GM18498 (cell line): ENCODE results near the gene RPS25.
"Not testable (repeated sequence)": the region's sequence is repeated elsewhere in the genome, so short reads cannot be mapped to it uniquely, and the experiment has no call there.

Experiments used
- ATAC-seq: cut with Tn5 transposase; IDR thresholded peaks from one replicate; pipeline ENCODE4 v1.9.1; 2021; ENCODE audit warnings: mild to moderate bottlenecking, moderate library complexity; ENCODE audit not compliant: unreplicated experiment

The RPS25 gene

DNA sequence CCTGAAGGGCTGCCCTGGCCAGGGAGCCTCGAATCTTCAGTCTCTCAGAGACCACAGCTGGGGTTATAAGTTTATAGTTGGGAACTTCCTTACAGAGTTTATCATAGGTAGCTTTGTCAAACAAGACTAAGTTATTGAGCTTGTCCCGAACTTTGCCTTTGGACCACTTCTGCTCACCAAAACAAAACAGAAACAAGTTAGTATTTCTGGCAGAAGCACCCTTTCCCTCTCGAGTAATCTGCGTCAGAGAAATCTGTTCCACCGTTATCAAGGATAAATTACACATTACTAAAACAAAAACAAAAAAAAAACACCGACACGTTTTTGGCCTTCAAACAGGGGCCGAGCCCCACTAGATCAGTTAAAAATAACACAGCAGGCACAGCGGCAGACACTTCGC lies 766 bp downstream of the RPS25 start:
- ATAC-seq, result not testable (repeated sequence)

DNA sequence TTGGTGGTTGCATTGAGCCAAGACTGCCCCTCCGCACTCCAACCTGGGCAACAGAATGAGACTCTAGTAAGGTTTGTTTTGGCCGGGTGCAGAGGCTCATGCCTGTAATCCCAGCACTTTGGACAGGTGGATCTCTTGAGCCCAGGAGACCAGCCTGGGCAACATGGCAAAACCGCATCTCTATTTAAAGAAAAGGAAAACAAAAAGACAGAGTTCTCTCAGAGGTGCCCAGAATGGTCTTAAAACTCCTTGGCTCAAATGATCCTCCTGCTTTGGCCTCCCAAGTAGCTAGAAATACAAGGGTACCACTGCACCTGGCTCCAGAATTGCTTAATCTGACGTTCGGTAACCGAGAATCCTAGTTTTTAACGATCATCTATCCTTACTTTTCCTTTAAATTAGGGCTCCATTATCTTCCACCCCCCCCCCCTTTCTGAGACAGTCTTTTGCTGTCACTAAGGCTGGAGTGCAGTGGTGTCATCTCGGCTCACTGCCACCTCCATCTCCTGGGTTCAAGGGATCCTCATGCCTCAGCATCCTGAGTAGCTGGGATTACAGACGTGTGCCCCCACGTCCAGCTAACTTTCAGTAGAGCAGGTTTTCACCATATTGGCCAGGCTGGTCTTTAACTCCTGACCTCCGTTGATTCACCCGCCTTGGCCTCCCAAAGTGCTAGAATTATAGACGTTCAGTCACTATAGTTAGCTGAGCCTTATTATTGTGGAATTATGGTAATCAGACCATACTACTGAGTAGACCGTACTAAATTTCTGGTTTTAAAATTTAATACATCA lies 1.7 kb downstream of the RPS25 start:
- ATAC-seq, result no peak

DNA sequence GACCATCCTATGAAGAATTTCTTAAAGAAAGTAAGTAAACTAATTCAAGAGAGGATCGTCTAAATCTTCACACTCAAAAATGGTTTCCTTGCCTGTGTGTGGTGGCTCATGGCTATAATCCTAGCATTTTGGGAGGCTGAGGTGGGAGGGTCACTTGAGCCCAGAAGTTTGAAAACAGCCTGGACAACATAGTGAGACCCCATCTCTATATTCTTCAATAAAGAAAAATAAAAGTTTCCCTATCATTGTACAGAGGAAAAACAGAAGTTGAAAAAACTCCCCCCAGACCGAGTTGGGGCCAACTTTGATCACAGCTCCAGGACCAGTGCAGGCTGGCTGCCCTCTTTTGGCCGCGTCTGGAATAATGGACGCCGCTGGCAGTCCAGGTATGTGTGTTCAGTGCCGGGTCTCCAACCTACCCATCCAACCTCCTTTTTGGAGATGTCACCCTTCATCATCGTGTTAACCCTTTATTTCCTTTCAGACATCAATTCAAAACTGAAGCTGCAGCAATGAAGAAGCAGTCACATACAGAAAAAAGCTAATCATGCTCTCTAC lies 3.0 kb downstream of the RPS25 start:
- ATAC-seq, result no peak

DNA sequence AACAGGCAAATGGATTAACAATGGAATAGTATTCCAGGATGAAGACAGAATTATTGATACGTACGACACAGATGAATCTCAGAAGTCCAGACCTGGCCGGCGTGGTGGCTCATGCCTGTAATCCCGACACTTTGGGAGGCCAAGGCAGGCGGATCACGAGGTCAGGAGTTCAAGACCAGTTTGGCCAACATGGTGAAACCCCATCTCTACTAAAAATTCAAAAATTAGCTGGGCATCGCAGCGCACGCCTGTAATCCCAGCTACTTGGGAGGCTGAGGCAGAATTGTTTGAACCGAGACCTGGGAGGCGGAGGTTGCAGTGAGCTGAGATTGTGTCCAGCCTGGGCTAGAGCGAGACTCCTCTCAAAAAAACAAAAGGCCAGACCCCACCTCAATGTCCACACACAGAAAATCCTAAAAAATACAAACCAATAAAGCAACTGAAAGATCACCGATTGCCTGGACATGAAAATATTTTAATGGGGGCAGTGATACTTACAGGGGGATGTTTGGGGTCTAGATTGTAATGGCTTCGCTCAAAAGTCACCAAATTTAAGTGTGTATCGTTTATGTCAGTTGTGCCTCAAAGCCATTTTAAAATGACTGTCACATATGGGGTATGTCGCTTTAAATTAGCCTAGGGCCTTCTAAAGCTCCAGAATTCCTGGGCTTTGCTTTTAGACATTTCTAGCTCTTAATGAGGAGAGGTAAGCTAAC lies 3.8 kb downstream of the RPS25 start:
- no peak for ATAC-seq

DNA sequence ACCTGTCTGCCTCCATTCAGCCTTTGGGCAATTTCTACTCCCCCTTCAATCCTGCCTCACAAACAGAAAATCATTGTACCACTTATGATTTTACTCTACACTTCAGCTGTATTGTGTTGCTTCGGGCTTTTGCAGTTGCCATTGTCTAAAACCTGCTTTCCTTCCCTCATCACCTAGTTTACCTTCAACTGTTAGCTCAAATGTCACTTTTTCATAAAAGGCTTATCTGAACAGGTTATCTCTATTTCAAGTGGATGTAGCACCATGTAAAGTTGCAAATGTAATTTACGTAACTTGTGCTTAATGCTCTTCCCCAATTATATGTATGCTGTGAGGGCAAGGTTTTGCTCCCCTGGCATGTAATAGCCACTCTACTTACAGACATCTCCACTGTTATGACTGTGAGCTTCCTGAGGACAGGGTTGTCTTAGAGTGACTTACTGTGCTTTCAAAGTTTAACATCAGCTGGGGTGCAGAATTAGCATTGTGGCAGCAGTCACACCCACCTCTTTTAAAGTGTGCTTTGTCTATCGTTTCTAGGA lies 5.4 kb downstream of the RPS25 start:
- ATAC-seq, result no peak

DNA sequence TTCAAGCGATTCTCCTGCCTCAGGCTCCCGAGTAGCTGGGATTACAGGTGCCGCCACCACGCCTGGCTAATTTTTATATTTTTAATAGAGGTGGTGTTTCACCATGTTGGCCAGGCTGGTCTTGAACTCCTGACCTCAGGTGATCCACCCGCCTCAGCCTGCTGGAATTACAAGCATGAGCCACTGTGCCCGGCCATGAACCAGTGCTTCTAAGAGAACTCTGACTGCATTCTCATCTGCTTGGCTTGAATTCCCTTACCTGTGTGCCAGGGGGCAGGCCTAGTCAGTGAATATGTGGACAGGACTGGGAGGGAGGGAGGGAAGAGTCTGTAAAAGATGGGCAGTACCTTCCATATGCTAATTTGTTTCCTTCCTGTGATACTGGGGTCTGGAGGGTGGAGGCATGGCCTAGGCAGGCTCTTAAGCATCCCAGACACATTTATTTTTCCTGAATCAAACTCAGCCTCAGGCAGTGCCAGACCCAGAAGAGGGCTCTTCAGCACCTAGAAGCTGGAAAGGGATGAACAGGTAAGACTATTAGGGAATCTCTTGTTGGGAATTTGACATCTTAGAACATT lies 6.6 kb downstream of the RPS25 start:
- no peak for ATAC-seq

DNA sequence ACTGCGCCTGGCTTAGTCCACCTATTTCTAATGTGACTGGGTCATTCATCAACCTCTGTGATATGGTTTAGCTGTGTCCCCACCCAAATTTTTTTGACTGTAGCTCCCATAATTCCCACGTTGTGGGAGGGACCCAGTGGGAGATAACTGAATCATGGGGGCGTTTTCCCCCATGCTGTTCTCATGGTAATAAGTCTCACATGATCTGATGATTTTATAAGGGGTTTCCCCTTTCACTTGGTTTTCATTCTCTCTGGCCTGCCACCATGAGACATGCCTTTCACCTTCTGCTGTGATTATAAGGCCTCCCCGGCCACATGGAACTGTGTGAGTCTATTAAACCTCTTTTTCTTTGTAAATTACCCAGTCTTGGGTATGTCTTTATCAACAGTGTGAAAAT lies 11.5 kb downstream of the RPS25 start:
- no peak for ATAC-seq

DNA sequence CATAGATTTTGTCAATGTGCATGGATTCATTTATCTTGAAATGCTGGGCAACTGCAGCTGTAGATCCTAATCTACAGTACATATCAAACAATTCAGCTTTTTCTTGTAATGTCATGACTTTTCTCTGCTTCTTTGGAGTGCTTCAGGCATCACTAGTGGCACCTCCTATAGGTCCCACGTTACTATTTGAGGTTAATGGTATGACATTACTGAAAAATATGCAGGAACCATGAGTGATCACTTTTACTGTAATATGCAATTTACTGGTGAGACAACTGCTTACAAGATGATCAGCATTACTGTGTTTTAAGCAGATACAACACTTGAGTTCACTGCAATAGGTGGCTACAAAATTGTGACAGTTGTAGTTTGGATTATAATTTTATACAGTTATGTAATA lies 17.2 kb downstream of the RPS25 start:
- no peak for ATAC-seq

DNA sequence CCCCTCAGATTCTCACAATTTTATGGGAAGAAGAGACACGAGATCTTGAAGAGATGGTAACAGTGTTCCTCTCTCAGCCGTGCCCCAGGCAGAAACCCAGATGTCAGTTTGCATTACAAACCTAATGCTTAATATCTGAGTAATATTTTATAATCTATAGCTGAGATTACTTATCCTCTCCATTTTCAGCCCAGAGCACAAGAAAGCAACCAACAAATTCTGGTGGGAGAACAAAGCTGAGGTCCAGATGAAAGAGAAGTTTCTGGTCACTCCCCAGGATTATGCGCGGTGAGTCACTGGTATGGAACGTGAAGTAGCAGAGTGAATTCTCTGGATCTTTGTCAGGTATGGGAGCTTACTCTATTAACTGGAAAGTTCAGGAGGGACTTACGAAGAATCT lies 19.3 kb downstream of the RPS25 start:
- no peak for ATAC-seq

DNA sequence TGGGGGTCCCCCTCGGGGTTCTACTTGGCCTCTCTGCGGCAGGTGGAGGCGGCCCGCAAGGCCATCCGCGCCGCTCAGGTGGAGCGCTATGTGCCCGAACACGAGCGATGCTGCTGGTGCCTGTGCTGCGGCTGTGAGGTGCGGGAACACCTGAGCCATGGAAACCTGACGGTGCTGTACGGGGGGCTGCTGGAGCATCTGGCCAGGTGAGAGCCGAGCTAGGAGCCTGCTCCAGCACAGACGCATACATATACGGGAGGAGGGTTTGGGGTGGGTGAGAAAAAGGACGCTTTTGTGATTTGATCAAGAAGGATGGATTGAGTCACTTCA lies 19.8 kb downstream of the RPS25 start:
- ATAC-seq, result no peak

DNA sequence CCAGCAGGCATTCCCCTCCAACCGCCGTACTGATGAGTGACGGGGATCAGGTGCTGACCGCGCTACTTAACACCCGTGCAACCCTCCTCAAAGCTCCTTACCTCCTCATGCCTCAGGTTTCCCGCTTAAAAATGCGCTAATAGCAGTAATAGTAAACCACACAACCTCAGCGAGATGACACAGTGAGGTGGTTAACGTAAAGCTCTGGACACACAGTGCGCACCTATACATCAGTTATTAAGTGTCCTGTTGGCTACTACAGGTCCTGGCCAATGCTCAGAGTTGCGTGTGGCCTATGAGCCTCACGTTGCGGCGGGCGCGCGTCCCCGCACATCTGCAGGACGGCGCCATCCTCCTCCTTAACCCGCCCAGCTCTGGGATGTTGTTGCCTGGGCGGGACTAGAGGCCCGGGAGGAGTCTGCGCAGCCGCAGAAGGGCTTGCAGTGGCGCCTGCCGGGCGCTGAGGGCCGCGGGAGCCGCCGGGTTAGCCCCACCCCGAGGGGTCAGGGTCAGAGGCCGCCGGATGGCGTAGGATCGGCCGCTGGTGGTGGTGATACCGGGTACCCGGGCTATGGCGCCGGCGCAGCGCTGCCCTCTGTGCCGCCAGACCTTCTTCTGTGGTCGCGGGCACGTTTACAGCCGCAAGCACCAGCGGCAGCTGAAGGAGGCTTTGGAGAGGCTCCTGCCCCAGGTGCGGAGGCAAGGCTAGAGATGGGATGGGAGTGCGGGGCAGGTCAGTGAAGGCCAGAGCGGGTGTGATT lies 20.3 kb downstream of the RPS25 start, which contains the start of gene CENATAC:
Gene CENATAC (plus strand): TSS at position 512 of the 761 bp plus-strand sequence. CDS start 60 bp downstream, at position 572.
- ATAC-seq, result peak; percentile 92

DNA sequence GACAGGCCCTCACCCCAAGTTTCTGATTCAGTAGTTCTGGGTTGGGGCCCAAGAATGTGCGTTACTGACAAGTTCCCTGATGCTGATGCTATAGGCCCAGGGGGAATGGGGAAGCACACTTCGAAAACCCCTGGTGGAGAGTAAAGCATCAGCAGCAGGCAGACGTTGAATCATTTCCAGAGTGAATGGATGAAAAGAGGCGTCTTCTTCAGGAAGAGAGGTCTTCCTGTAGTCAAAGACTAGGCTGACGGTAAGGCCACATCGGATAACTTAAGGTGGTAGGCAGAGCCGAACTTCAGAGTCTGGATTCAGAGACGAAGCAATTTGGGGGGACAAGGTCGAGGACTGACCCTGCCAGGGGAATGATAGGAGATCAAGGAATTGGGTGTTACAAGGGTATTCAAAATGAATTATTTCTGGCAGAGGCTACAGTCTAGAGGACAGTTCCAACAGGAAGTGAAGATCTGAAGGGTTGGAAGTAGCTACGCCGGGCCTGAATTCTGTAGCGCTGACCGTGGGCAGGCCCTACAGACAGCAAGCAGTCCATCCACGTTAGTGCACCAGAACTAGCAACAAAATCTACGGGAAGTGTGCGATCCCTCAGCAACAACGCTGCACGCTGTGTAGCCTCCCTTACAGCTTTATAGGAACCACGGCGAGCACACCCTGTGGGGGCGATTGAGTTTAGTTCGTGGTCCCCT lies 21.1 kb downstream of the RPS25 start:
- ATAC-seq, result peak; percentile 2

DNA sequence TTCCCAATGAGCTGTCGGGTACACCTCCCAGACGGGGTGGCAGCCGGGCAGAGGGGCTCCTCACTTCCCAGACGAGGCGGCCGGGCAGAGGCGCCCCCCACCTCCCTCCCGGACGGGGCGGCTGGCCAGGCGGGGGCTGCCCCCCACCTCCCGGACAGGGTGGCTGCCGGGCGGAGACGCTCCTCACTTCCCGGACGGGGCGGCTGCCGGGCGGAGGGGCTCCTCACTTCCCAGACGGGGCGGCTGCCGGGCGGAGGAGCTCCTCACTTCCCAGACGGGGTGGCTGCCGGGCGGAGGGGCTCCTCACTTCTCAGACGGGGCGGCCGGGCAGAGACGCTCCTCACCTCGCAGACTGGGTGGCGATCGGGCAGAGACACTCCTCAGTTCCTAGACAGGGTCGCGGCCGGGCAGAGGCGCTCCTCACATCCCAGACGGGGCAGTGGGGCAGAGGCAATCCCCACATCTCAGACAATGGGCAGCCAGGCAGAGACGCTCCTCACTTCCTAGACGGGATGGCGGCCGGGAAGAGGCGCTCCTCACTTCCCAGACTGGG lies 26.6 kb downstream of the RPS25 start:
- ATAC-seq, result not testable (repeated sequence)

DNA sequence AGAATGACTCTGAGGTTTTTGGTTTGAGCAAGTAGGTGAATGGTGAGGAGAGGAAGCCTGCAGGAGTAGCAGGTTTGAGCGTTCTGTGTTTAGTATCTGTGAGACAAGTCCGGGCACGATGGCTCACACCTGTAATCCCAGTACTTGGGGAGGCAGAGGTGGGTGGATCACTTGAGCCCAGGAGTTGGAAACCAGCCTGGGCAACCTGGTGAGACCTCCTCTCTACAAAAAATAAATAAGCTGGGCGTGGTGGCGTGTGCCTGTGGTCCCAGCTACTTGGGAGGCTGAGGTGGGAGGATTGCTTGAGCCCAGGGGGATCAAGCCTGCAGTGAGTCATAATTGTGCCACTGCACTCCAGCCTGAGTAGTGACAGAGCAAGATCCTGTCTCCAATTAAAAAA lies 29.9 kb downstream of the RPS25 start:
- ATAC-seq, result no peak

DNA sequence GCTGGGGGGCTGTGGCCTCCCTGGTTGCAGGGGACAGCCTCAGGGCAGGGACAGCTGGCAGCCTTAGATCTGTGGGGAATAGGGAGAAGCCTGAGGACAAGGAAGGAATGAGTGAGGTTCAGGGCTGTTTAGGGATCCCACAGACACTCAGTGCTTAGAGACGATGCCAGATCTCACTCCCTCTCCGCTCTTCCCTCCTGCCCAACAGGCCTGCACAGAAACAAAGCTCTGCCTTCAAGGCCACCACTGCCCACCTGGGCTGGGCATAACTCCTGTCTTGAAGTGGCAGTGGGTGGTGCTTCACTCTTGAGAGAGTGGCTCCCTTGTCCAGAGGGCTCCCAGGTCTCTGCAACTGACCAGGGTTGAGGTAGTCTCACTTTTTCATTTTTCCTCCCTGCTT lies 33.3 kb downstream of the RPS25 start:
- no peak for ATAC-seq

DNA sequence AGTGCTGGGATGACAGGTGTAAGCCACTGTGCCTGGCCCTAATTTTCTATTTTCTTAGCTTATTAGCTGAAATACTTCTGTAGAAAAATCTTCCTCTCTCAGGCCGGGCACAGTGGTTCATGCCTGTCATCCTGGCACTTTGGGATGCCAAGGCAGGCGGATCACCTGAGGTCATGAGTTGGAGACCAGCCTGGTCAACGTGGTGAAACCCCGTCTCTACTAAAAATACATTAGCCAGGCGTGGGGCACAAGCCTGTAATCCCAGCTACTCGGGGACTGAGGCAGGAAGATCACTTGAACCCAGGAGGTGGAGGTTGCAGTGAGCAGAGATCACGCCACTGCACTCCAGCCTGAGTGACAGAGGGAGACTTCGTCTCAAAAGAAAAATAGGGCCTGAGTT lies 33.8 kb downstream of the RPS25 start:
- ATAC-seq, result not testable (repeated sequence)

DNA sequence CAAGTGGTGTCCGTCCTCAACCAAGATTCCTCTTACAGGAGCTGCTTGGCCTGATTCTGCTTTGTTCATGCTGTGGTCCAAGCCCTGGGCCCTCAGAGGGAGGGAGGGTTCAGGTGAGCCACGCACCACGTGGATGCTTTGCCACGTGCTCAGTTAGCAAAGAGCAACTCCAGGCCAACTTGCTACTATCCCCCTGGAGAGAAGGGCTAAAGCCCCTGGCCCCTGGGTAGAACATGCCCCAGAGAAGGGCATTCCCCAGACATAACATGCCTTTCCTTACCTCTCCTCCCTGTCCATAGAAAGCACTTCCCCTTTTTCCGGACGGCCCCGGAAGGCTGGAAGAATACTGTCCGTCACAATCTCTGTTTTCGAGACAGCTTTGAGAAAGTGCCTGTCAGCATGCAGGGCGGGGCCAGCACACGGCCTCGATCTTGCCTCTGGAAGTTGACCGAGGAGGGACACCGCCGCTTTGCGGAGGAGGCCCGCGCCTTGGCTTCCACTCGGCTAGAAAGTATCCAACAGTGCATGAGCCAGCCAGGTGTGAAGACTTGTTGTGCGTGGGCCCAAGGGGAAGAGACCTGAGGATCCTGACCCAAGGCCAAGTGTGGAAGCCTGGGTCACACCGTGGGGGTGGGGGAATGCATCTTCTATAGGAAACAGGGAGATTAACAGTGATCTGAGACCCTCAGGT lies 37.8 kb downstream of the RPS25 start:
- no peak for ATAC-seq

DNA sequence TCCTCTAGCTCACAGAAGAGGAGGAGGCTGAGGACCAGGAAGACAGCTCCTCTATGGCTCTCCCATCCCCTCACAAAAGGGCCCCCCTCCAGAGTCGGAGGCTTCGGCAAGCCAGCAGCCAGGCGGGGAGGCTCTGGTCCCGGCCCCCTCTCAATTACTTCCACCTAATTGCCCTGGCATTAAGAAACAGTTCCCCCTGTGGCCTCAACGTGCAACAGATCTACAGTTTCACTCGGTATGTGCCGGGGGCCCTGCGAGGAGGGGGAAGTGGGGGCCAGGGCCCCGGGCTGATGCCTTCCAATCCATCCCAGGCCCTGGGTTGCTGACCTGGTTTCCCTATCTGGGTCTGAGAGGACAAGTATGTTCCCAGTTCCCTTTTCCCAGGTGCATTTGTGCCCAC lies 38.7 kb downstream of the RPS25 start:
- no peak for ATAC-seq
